Activated T-cell treated with anti-CD3 and anti-CD28 coated beads for 24 hours (primary cell): ENCODE measurements around the gene CLNK.

ENCODE experiments used
- DNase-seq: peaks from one replicate; pipeline ENCODE4 v3.0.0-alpha.2; 2020; ENCODE audit warnings: low read depth

CLNK gene

GRCh38 chr4:10456595-10457254 lies 227.8 kb downstream of the CLNK start:
- peak; percentile 44 for DNase-seq

GRCh38 chr4:10456260-10456594 lies 228.3 kb downstream of the CLNK start:
- DNase-seq = no peak

GRCh38 chr4:10455133-10455532 lies 229.4 kb downstream of the CLNK start:
- DNase-seq = no peak

- no peak for DNase-seq
Observed at GRCh38 chr4:10454726-10455125, 229.8 kb downstream of the CLNK start.

GRCh38 chr4:10454121-10454520 lies 230.4 kb downstream of the CLNK start:
- DNase-seq = no peak

- no peak for DNase-seq
Observed at GRCh38 chr4:10448991-10449390, 235.6 kb downstream of the CLNK start.

GRCh38 chr4:10442976-10443375 lies 241.6 kb downstream of the CLNK start:
- DNase-seq = no peak

- DNase-seq = no peak
Observed at GRCh38 chr4:10441512-10441911, 243.1 kb downstream of the CLNK start.

GRCh38 chr4:10438924-10439323 lies 245.6 kb downstream of the CLNK start:
- no peak for DNase-seq

GRCh38 chr4:10437735-10438134 lies 246.8 kb downstream of the CLNK start:
- no peak for DNase-seq
